Measurements from ENCODE around the gene HNRNPL. TPM values are rescaled to one million over a fixed set of nuclear protein-coding genes. Genes with fewer than 3 reads are reported as not detected.
"Not testable (repeated sequence)": the region's sequence is repeated elsewhere in the genome, so short reads cannot be mapped to it uniquely, and the experiment has no call there.

Gene HNRNPL
- polyA plus RNA-seq, 1 experiment: 342 TPM

DNA sequence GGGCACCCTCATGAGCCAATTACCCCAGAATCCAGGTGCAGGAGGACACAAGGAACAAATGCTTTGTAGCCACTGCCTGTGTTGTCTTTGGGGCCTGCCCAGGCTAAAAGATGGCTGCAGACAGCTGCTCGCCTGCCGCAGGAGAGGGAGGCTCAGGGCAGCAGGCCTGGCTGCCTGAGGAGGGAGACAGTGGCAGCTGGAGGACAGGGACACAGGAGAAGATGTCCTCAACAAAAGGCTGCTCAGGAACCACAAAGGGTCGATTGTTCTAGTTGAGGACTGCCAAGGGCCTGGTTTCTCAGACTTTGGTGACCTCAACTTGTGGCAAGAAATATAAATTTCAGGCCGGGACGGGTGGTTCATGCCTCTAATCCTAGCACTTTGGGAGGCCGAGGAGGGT lies 42.0 kb upstream of the HNRNPL start:
- DNase-seq (ENCODE audit: low read depth): no peak
- CTCF ChIA-PET: no interaction called here
- no peak overlapping the region for H3K4me3 ChIP-seq (ENCODE audit: low read depth, low read length)
- H3K27me3 ChIP-seq (ENCODE audit: control insufficient read depth, insufficient read depth, low read length): no peaks in the 10 kb centered on the region
- H3K36me3 ChIP-seq (ENCODE audit: control insufficient read depth, insufficient read depth, low read length): peaks cover 8% of the 10 kb centered on the region
- POLR2A ChIA-PET: no interaction called here
- TF ChIP-seq, protein P1, sequence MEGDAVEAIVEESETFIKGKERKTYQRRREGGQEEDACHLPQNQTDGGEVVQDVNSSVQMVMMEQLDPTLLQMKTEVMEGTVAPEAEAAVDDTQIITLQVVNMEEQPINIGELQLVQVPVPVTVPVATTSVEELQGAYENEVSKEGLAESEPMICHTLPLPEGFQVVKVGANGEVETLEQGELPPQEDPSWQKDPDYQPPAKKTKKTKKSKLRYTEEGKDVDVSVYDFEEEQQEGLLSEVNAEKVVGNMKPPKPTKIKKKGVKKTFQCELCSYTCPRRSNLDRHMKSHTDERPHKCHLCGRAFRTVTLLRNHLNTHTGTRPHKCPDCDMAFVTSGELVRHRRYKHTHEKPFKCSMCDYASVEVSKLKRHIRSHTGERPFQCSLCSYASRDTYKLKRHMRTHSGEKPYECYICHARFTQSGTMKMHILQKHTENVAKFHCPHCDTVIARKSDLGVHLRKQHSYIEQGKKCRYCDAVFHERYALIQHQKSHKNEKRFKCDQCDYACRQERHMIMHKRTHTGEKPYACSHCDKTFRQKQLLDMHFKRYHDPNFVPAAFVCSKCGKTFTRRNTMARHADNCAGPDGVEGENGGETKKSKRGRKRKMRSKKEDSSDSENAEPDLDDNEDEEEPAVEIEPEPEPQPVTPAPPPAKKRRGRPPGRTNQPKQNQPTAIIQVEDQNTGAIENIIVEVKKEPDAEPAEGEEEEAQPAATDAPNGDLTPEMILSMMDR (IDR thresholded peaks at IDR 0.05; ENCODE audit: insufficient read depth, low read depth, low read length): no peak

DNA sequence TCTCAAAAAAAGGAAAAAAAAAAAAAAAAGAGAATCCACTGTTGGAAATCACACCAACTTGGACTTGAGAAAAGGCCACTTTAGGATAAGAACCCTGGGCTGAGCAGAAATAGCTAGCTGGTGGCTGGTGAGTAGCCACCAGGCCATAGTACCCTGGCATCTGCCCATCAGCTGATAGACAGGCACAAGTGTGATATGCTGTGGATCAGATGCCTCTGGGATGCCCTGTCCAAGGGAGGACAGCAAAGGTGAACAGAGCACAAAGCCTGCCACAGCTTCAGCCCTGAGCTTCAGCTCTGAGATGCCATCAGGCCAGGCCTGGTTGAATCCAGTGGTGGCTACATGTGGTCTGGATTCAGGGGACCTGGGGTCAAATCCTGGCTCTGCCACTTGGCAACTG lies 40.9 kb upstream of the HNRNPL start:
- POLR2A ChIA-PET: no interaction called here
- DNase-seq (ENCODE audit: low read depth): no peak
- Histone ChIP-seq H3K4me3 (ENCODE audit: low read depth, low read length) (no peak overlapping the region), H3K27me3 (ENCODE audit: control insufficient read depth, insufficient read depth, low read length) (no peaks in the 10 kb centered on the region), H3K36me3 (ENCODE audit: control insufficient read depth, insufficient read depth, low read length) (peaks cover 8% of the 10 kb centered on the region)
- TF ChIP-seq, protein P1 (IDR thresholded peaks at IDR 0.05; ENCODE audit: insufficient read depth, low read depth, low read length): no peak
- CTCF ChIA-PET: interaction anchor here (0.6 to 0.9 kb wide), 2 partner anchors 23 to 217 kb away, joined by 3 read pairs; no protein-coding TSS in a partner anchor

DNA sequence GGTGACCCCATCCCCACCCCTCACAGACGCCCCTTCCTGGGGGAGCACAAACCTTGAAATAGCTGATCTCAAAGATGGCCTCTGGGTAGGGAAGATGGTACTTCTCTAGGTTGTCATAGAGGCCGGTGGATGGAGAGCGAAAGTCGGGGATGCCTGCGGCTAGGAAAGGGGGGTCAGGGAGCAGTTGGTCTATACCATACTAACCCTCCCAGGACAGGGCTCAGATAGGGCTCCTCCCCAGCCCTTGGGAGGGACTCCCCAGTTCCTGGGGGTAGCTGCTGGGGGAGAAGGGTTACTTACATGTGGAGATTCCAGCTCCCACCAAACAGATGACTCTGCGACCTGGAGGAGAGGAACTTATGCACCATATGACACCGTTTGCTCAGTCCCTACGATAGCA lies 40.0 kb upstream of the HNRNPL start:
- no peaks in the 10 kb centered on the region for H3K27me3 ChIP-seq (ENCODE audit: control insufficient read depth, insufficient read depth, low read length)
- POLR2A ChIA-PET: no interaction called here
- no peak for DNase-seq (ENCODE audit: low read depth)
- TF ChIP-seq, protein P1 (IDR thresholded peaks at IDR 0.05; ENCODE audit: insufficient read depth, low read depth, low read length): no peak
- H3K4me3 ChIP-seq (ENCODE audit: low read depth, low read length): no peak overlapping the region
- CTCF ChIA-PET: interaction anchor here (0.7 to 1.2 kb wide), 4 partner anchors 8 to 374 kb away, joined by 3 to 4 read pairs (median 3); partner anchors contain the start of gene NFKBIB
- peaks cover 8% of the 10 kb centered on the region for H3K36me3 ChIP-seq (ENCODE audit: control insufficient read depth, insufficient read depth, low read length)

DNA sequence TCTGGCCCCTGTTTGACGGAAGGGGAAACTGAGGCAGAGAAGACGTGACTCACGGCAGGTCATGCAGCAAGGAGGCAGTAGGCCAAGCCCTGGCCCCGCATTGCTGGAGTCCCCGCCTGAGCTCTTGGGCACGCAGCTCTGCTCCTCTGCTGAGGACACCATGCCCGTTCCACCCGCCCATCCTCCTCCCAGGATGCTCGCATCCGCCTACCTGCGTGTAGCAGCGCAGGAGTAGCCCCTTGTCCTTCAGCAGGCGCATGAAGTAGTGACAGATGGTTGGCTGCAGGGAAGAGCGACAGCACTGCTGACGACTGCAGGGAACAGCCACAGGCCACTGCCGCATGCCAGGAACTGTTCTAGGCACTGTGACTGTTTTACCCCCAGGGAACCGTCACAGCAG lies 39.1 kb upstream of the HNRNPL start:
- no peak for DNase-seq (ENCODE audit: low read depth)
- peaks cover 8% of the 10 kb centered on the region for H3K36me3 ChIP-seq (ENCODE audit: control insufficient read depth, insufficient read depth, low read length)
- ChIA-PET POLR2A (no interaction called here), CTCF (interaction anchor here (0.6 to 2.4 kb wide), 6 partner anchors 9 to 587 kb away, joined by 3 to 30 read pairs (median 4); partner anchors contain the start of gene RINL)
- no peak overlapping the region for H3K4me3 ChIP-seq (ENCODE audit: low read depth, low read length)
- TF ChIP-seq, protein P1 (IDR thresholded peaks at IDR 0.05; ENCODE audit: insufficient read depth, low read depth, low read length): no peak
- no peaks in the 10 kb centered on the region for H3K27me3 ChIP-seq (ENCODE audit: control insufficient read depth, insufficient read depth, low read length)

DNA sequence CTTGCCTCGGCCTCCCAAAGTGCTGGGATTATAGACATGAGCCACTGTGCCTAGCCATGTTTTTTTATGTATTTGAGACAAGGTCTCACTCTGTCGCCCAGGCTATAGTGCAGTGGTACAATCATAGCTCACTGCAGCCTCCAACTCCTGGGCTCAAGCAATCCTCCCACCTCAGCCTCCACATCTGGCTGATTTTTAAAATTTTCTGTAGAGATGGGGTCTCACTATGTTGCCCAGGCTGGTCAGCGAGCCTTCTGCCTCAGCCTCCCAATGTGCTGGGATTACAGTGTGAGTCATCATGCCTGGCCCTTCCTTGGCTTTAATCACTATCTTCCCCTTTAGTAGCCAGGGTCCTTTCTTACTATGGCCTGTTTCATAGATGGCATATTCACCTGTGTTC lies 34.9 kb upstream of the HNRNPL start:
- H3K27me3 ChIP-seq (ENCODE audit: control insufficient read depth, insufficient read depth, low read length); H3K4me3 ChIP-seq (ENCODE audit: low read depth, low read length); DNase-seq (ENCODE audit: low read depth); H3K36me3 ChIP-seq (ENCODE audit: control insufficient read depth, insufficient read depth, low read length); POLR2A ChIA-PET: not testable (repeated sequence)
- CTCF ChIA-PET: interaction anchor here (0.9 to 1.5 kb wide), 3 partner anchors 14 to 46 kb away, joined by 3 to 5 read pairs (median 4); partner anchors contain the start of genes MRPS12, NFKBIB and SARS2

DNA sequence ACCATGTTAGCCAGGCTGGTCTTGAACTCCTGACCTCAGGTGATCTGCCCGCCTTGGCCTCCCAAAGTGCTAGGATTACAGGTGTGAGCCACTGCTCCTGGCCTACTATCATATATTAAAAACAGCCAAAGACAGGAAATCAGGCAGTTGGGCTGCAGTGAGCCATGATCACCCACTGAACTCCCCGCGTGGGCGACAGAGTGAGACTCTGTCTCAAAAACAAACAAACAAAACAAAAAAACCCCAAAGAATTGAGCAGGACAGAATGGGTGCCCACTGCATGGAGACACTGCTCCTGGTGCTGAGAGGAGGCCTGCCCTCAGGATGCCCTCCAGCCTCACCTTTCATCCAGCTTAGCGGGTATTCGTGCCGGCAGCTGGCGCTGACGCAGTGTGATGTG lies 33.5 kb upstream of the HNRNPL start:
- ChIA-PET CTCF (interaction anchor here (0.5 to 5.2 kb wide), 4 partner anchors 13 to 47 kb away, joined by 3 to 29 read pairs (median 4); no protein-coding TSS in a partner anchor), POLR2A (no interaction called here)
- no peak overlapping the region for H3K4me3 ChIP-seq (ENCODE audit: low read depth, low read length)
- no peak for DNase-seq (ENCODE audit: low read depth)
- TF ChIP-seq, protein P1 (IDR thresholded peaks at IDR 0.05; ENCODE audit: insufficient read depth, low read depth, low read length): no peak
- no peaks in the 10 kb centered on the region for H3K27me3 ChIP-seq (ENCODE audit: control insufficient read depth, insufficient read depth, low read length)
- peaks cover 7% of the 10 kb centered on the region for H3K36me3 ChIP-seq (ENCODE audit: control insufficient read depth, insufficient read depth, low read length)
